K562 (cell line): ENCODE measurements around the gene ZBTB7A. TPM values are rescaled to one million over a fixed set of nuclear protein-coding genes. Genes with fewer than 3 reads are reported as not detected.

Source experiments
- ATAC-seq: fragments of 200-7000 bp; cut with Tn5 transposase; 3 replicates; pipeline ENCODE4 v1.9.1; 2020; ENCODE audit warnings: moderate library complexity
- BruUV-seq: library from RNA; stranded (reverse); fragments of 400-500 nt; replicated peaks from 2 replicates; lab custom pipeline; 2021; lab: Mats Ljungman, UMichigan
- CTCF ChIA-PET: fragments of 300-600 bp; formaldehyde crosslinking; extraction: SDS; loops from one replicate; lab custom pipeline; 2021; ENCODE audit warnings: low intra/inter-chr PET ratio; lab: Yijun Ruan, JAX
- POLR2A ChIA-PET: fragments of 300-600, 350-650 bp; sonication (Branson Sonifier 250); formaldehyde crosslinking; extraction: SDS; loops from one replicate; lab custom pipeline; 2021; ENCODE audit warnings: antibody characterized with exemption, inconsistent platforms; lab: Yijun Ruan, JAX
- DNase-seq, 4 experiments: peaks; one replicate each; pipeline versions ENCODE4 v3.0.0 to v3.0.0-alpha.2; 2011 to 2018; ENCODE audit warnings: low spot score in 3 of 4, mixed read lengths in 3 of 4; ENCODE audit errors: extremely low read depth in 1 of 4
- FAIRE-seq: peaks from 2 replicates; lab custom pipeline; 2011; peaks lifted over from hg19 to GRCh38; lab: Jason Lieb, UNC
- H2AFZ ChIP-seq: 2 replicates; pipeline ENCODE4 v1.6.0; 2011; ENCODE audit warnings: low read depth, low read length, control low read depth, inconsistent platforms
- H3K27ac ChIP-seq: fragments of 200-600 bp; 3 replicates; pipeline ENCODE4 v1.8.0; 2011; ENCODE audit warnings: low read depth, mild to moderate bottlenecking, control low read depth, inconsistent platforms, low read length, moderate library complexity, mixed read lengths; ENCODE audit errors: extremely low read depth
- H3K27me3 ChIP-seq, 2 experiments: fragments of 300-600 bp in 1 of 2; 2 replicates in 1 of 2; 3 replicates in 1 of 2; pipeline versions ENCODE4 v1.6.0 to v1.8.0; 2011; ENCODE audit warnings: inconsistent platforms in 2 of 2, low read length in 2 of 2, mild to moderate bottlenecking in 1 of 2, mixed read lengths in 1 of 2, moderate library complexity in 1 of 2; ENCODE audit not compliant: control insufficient read depth in 2 of 2, insufficient read depth in 2 of 2
- H3K36me3 ChIP-seq: fragments of 300-600 bp; 3 replicates; pipeline ENCODE4 v1.8.0; 2011; ENCODE audit warnings: mild to moderate bottlenecking, low read length, inconsistent platforms; ENCODE audit not compliant: control insufficient read depth, insufficient read depth
- H3K4me1 ChIP-seq, 2 experiments: fragments of 200-600 bp in 1 of 2; replicated peaks in 1 of 2; 2 replicates in 1 of 2; 3 replicates in 1 of 2; pipeline versions ENCODE4 v1.5.1 to v1.8.0; 2011; ENCODE audit warnings: inconsistent platforms in 2 of 2, low read length in 2 of 2, mild to moderate bottlenecking in 1 of 2, mixed read lengths in 1 of 2, moderate library complexity in 1 of 2; ENCODE audit not compliant: control insufficient read depth in 2 of 2, insufficient read depth in 2 of 2
- H3K4me2 ChIP-seq: 2 replicates; pipeline ENCODE4 v1.6.1; 2011; ENCODE audit warnings: low read length, control low read depth, inconsistent platforms, mixed read lengths; ENCODE audit not compliant: insufficient read depth
- H3K4me3 ChIP-seq: fragments of 200-600 bp; sonication (generic), shearing (Covaris generic); 2 replicates; pipeline ENCODE4 v1.5.1; 2016; ENCODE audit warnings: control low read depth, inconsistent platforms
- H3K79me2 ChIP-seq: fragments of 200-600 bp; 3 replicates; pipeline ENCODE4 v1.8.0; 2011; ENCODE audit warnings: low read length, inconsistent platforms; ENCODE audit not compliant: control insufficient read depth, insufficient read depth
- H3K9ac ChIP-seq, 2 experiments: 2 replicates each; pipeline versions ENCODE4 v1.6.0 to v1.6.1; 2011; ENCODE audit warnings: low read depth in 2 of 2, low read length in 2 of 2, control low read depth in 1 of 2, inconsistent platforms in 1 of 2, mild to moderate bottlenecking in 1 of 2, mixed read lengths in 1 of 2; ENCODE audit not compliant: insufficient read depth in 1 of 2
- H3K9me1 ChIP-seq: one replicate; pipeline ENCODE4 v1.6.0; 2011; ENCODE audit warnings: inconsistent platforms, mild to moderate bottlenecking, low read length, moderate library complexity; ENCODE audit not compliant: control insufficient read depth, insufficient read depth
- H3K9me3 ChIP-seq: replicated peaks from 2 replicates; pipeline ENCODE4 v1.5.1; 2011; ENCODE audit warnings: low read depth, low read length, inconsistent platforms; ENCODE audit not compliant: control insufficient read depth, insufficient read depth
- H4K20me1 ChIP-seq: replicated peaks from 2 replicates; pipeline ENCODE4 v1.6.1; 2011; ENCODE audit warnings: low read length, inconsistent platforms, mixed read lengths; ENCODE audit not compliant: control insufficient read depth, insufficient read depth
- CBFA2T3 ChIP-seq: fragments of 450-650 bp; IDR thresholded peaks from 2 replicates; pipeline ENCODE4 v1.6.1; 2017
- CBX2 ChIP-seq: fragments of 200-600 bp; sonication (generic); IDR thresholded peaks from one replicate; pipeline ENCODE4 v1.6.1; 2012; ENCODE audit warnings: mild to moderate bottlenecking, low read length, inconsistent platforms; ENCODE audit not compliant: insufficient read depth, poor library complexity, severe bottlenecking
- CGGBP1 ChIP-seq: fragments of 250-450 bp; sonication (Bioruptor Pico); IDR thresholded peaks from 2 replicates; pipeline ENCODE4 v1.9.0; 2021; ENCODE audit warnings: mild to moderate bottlenecking
- CTCF ChIP-seq, 3 experiments: IDR thresholded peaks in 2 of 3; conservative IDR thresholded peaks in 1 of 3; 2 replicates each; pipeline ENCODE4 v1.5.1; 2011 to 2012; ENCODE audit warnings: low read length in 3 of 3, mild to moderate bottlenecking in 3 of 3, control low read depth in 2 of 3, improper control_type of control experiment in 1 of 3, inconsistent platforms in 1 of 3, low read depth in 1 of 3, mixed read lengths in 1 of 3, moderate library complexity in 1 of 3; ENCODE audit not compliant: insufficient read depth in 2 of 3
- CTCFL ChIP-seq: IDR thresholded peaks from 2 replicates; pipeline ENCODE4 v1.6.1; 2011; ENCODE audit warnings: borderline replicate concordance, low read depth, mild to moderate bottlenecking, moderate library complexity, low read length; ENCODE audit not compliant: insufficient read depth, poor library complexity, severe bottlenecking
- GATAD2A ChIP-seq: fragments of 450-650 bp; IDR thresholded peaks from 2 replicates; pipeline ENCODE4 v1.6.1; 2017
- KDM5B ChIP-seq: fragments of 200-600 bp; sonication (generic); IDR thresholded peaks from 2 replicates; pipeline ENCODE4 v1.6.1; 2012; ENCODE audit warnings: low read depth, mild to moderate bottlenecking, moderate library complexity, low read length, control low read depth, inconsistent platforms; ENCODE audit not compliant: insufficient replicate concordance
- MBD2 ChIP-seq: sonication (generic); IDR thresholded peaks from 2 replicates; pipeline ENCODE4 v1.6.1; 2016; ENCODE audit warnings: low read depth, borderline replicate concordance
- NFE2L1 ChIP-seq: fragments of 450-650 bp; IDR thresholded peaks from 2 replicates; pipeline ENCODE4 v1.6.1; 2016; ENCODE audit warnings: missing genetic modification characterization, low read depth, mild to moderate bottlenecking, missing compliant biosample characterization, moderate library complexity, borderline replicate concordance
- USF1 ChIP-seq: sonication (generic); formaldehyde crosslinking; IDR thresholded peaks from 2 replicates; pipeline ENCODE4 v1.9.0; 2022; ENCODE audit warnings: mild to moderate bottlenecking, missing genetic modification reagents
- ZNF121 ChIP-seq: sonication (generic); formaldehyde crosslinking; conservative IDR thresholded peaks from 2 replicates; pipeline ENCODE4 v1.8.0; 2022; ENCODE audit warnings: missing genetic modification reagents
- ZNF184 ChIP-seq: sonication (generic); formaldehyde crosslinking; IDR thresholded peaks from 2 replicates; pipeline ENCODE4 v1.5.0; 2020; ENCODE audit warnings: missing genetic modification reagents
- whole genome bisulfite sequencing: fragments of 100-300 bp; shearing (Covaris generic); methylation state at CpG from one replicate; pipeline ENCODE4 v1.1.6; 2016; ENCODE audit warnings: low coverage, mixed read lengths; ENCODE audit not compliant: insufficient coverage; ENCODE audit errors: missing lambda C conversion rate; 5-methylcytosine and 5-hydroxymethylcytosine counted together
- in situ Hi-C: fragments of 300-500 bp; cut with MboI; formaldehyde crosslinking; loops from 4 replicates; pipeline ENCODE4 v1.15.0; 2018; ENCODE audit warnings: inconsistent platforms, mixed read lengths
- intact Hi-C: fragments of 100-400 bp; cut with micrococcal nuclease; formaldehyde crosslinking; loops from 2 replicates; pipeline ENCODE4 v1.14.2; 2022
- polyA plus RNA-seq, 8 experiments: library from polyadenylated mRNA; depleted of rRNA in 4 of 8; stranded (reverse) in 5 of 8; unstranded in 3 of 8; fragments of >200 nt; fragmentation: Nextera tagmentation in 2 of 8; fragmentation: Illumina TruSeq in 1 of 8; extraction: Ambion mirVana in 2 of 8; extraction: Trizol in 1 of 8; gene quantifications; 2 replicates each; pipeline versions ENCODE4 v1.2.1 to v1.2.3, GENCODE V29; 2011 to 2014; ENCODE audit warnings: inconsistent platforms in 1 of 8, missing spikeins in 1 of 8
- total RNA-seq, 7 experiments: library from RNA; depleted of rRNA in 6 of 7; stranded (reverse); fragments of >200 nt in 6 of 7; fragmentation: Illumina TruSeq in 2 of 7; extraction: Trizol in 2 of 7; gene quantifications; 2 replicates each; pipeline versions ENCODE4 v1.2.1 to v1.2.3, GENCODE V29; 2011 to 2021; ENCODE audit warnings: low replicate concordance in 1 of 7

Gene ZBTB7A
- total and polyA plus RNA-seq, 9 of the 15 experiments (the other 6 are each of a cell fraction or from before 2014, with no cell fraction given) = 0.11 to 34.0 (median 4.6) TPM

GRCh38 chr19:4066682-4067395 is at the start of gene ZBTB7A (continued):
- TF ChIP-seq CTCF (IDR thresholded peaks at IDR 0.05 in 2 of 3, conservative IDR thresholded peaks at IDR 0.05 in 1 of 3; ENCODE audit: insufficient read depth in 2 of 3, low read depth in 1 of 3, low read length in 3 of 3) = no peak; a peak in 1 of 6 replicates
- no peak for TF ChIP-seq ZNF184
- no peak; the same call in 1 of the 2 replicates for TF ChIP-seq MBD2
- no peak for TF ChIP-seq ZNF121
- TF ChIP-seq NFE2L1 (tag) = no peak
- TF ChIP-seq KDM5B = no peak
- TF ChIP-seq GATAD2A = no peak

- Histone ChIP-seq H3K9me1 (no peaks in the 10 kb centered on the region), H2AFZ (no peak overlapping the region), H3K27ac (no peak overlapping the region), H3K9ac (no peak overlapping the region), H3K79me2 (peaks cover 12% of the 10 kb centered on the region; the same call in 1 of the 3 replicates), H3K4me3 (no peak overlapping the region), H3K27me3 (no peaks in the 10 kb centered on the region), H3K4me2 (no peak overlapping the region), H3K9me3 (no peaks in the 10 kb centered on the region), H3K4me1 (peaks cover 0 to 12% of the 10 kb centered on the region in 2 experiments; a peak in 2 of 5 replicates), H3K36me3 (peaks cover 85% of the 10 kb centered on the region; the same call in 2 of the 3 replicates), H4K20me1 (no peaks in the 10 kb centered on the region; the same call in 1 of the 2 replicates)
- no TSS peak for BruUV-seq
- FAIRE-seq (no peak), ATAC-seq (no peak), DNase-seq (peak in 1 of 4 experiments; percentile 11)
- 90% methylated on average over 12 of the region's 13 CpGs for WGBS
- TF ChIP-seq CGGBP1 (CRISPR knock-in tag) (no peak), USF1 (CRISPR knock-in tag) (no peak), CTCFL (no peak), CBFA2T3 (no peak), CBX2 (no peak)
- ChIA-PET POLR2A (interaction anchor here (0.6 kb wide), 1 partner anchor 53 kb away, joined by 4 read pairs; no protein-coding TSS in a partner anchor), CTCF (no interaction called here)
- in situ Hi-C loops (no loop called here), intact Hi-C loops (no loop called here)
These were observed 49.2 kb upstream of the ZBTB7A start for GRCh38 chr19:4115818-4116385.
